Prostate gland (tissue), 2 donors: ENCODE results near the gene MYCT1. TPM values are rescaled to one million over a fixed set of nuclear protein-coding genes. Genes with fewer than 3 reads are reported as not detected.

Experiments
- DNase-seq: peaks from one replicate; pipeline ENCODE4 v3.0.0-alpha.2; 2019; ENCODE audit warnings: low spot score
- H3K27ac ChIP-seq, 2 donors: fragments of 200-600 bp; sonication (generic); 2 replicates each; pipeline ENCODE4 v1.5.1; 2017 to 2019
- H3K27me3 ChIP-seq: fragments of 200-600 bp; sonication (generic); replicated peaks from 2 replicates; pipeline ENCODE4 v1.5.1; 2019; ENCODE audit not compliant: insufficient read depth
- H3K36me3 ChIP-seq, 2 donors: fragments of 200-600 bp; sonication (generic); 1 replicate in 1 of 2; 2 replicates in 1 of 2; pipeline versions ENCODE4 v1.5.1 to v1.8.1; 2017 to 2019
- H3K4me1 ChIP-seq: fragments of 200-600 bp; sonication (generic); replicated peaks from 2 replicates; pipeline ENCODE4 v1.5.1; 2019
- H3K4me3 ChIP-seq, 2 donors: fragments of 200-600 bp; sonication (generic); 2 replicates each; pipeline ENCODE4 v1.5.1; 2017 to 2019
- H3K9me3 ChIP-seq: fragments of 200-600 bp; sonication (generic); 2 replicates; pipeline ENCODE4 v1.5.1; 2017
- POLR2A ChIP-seq: fragments of 450-650 bp; IDR thresholded peaks from one replicate; pipeline ENCODE4 v1.6.1; 2016; ENCODE audit warnings: antibody characterized with exemption, mild to moderate bottlenecking
- POLR2AphosphoS5 ChIP-seq: sonication (generic); formaldehyde crosslinking; IDR thresholded peaks from one replicate; pipeline ENCODE4 v1.6.1; 2017; ENCODE audit warnings: antibody characterized with exemption
- WGBS: methylation state at CpG from one replicate; pipeline ENCODE4 v1.1.5; 2018; 5-methylcytosine and 5-hydroxymethylcytosine counted together
- intact Hi-C: fragments of 100-400 bp; cut with DNase I; formaldehyde crosslinking; loops from one replicate; pipeline ENCODE4 v1.14.2; 2022
- total RNA-seq, 2 donors: library from RNA; depleted of rRNA; stranded (reverse); fragments of >200 nt; gene quantifications; one replicate each; pipeline ENCODE4 v1.1.0, GENCODE V29; 2016
- TF ChIP-seq, protein P1 (sequence below), 4 experiments: fragments of 200-600 bp in 2 of 4; fragments of 450-650 bp in 2 of 4; sonication (generic) in 2 of 4; IDR thresholded peaks; 1 replicate in 3 of 4; 2 replicates in 1 of 4; pipeline ENCODE4 v1.5.1; 2016 to 2019; ENCODE audit warnings: antibody characterized with exemption in 4 of 4, mild to moderate bottlenecking in 2 of 4, moderate library complexity in 2 of 4

Gene MYCT1
- total RNA-seq, 2 donors from 2014 or later, result 5.0 to 7.3 TPM

DNA sequence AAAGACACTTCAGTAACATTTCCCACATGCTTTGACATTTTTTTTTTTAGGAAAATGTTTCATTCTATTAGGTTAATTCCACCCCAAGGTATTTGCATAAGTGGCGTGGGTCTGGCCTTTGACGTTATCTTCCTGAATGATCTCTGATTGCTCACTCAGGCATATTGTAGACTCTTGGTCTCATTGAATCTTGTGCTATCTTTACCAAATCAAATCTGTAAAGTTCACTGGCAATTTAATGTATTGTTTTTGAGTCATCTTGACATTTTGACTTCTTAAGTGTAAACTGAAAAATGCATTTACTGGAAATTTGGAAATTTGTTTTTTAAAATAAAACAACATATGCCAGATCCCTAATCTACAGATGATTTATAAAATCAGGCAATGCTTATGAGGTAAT lies 36.9 kb downstream of the MYCT1 start:
- intact Hi-C loops, result no loop called here
- Histone ChIP-seq H3K4me1 (no peaks in the 10 kb centered on the region), H3K27me3 (no peaks in the 10 kb centered on the region), H3K27ac (no peak overlapping the region), H3K9me3 (no peaks in the 10 kb centered on the region), H3K36me3 (no peaks in the 10 kb centered on the region), H3K4me3 (no peak overlapping the region)
- no peak for DNase-seq
- 63% methylated on average over 2 of the region's 2 CpGs for WGBS
- TF ChIP-seq, protein P1, sequence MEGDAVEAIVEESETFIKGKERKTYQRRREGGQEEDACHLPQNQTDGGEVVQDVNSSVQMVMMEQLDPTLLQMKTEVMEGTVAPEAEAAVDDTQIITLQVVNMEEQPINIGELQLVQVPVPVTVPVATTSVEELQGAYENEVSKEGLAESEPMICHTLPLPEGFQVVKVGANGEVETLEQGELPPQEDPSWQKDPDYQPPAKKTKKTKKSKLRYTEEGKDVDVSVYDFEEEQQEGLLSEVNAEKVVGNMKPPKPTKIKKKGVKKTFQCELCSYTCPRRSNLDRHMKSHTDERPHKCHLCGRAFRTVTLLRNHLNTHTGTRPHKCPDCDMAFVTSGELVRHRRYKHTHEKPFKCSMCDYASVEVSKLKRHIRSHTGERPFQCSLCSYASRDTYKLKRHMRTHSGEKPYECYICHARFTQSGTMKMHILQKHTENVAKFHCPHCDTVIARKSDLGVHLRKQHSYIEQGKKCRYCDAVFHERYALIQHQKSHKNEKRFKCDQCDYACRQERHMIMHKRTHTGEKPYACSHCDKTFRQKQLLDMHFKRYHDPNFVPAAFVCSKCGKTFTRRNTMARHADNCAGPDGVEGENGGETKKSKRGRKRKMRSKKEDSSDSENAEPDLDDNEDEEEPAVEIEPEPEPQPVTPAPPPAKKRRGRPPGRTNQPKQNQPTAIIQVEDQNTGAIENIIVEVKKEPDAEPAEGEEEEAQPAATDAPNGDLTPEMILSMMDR (IDR thresholded peaks at IDR 0.05), result no peak
- TF ChIP-seq POLR2AphosphoS5, result no peak
- TF ChIP-seq POLR2A, result no peak

DNA sequence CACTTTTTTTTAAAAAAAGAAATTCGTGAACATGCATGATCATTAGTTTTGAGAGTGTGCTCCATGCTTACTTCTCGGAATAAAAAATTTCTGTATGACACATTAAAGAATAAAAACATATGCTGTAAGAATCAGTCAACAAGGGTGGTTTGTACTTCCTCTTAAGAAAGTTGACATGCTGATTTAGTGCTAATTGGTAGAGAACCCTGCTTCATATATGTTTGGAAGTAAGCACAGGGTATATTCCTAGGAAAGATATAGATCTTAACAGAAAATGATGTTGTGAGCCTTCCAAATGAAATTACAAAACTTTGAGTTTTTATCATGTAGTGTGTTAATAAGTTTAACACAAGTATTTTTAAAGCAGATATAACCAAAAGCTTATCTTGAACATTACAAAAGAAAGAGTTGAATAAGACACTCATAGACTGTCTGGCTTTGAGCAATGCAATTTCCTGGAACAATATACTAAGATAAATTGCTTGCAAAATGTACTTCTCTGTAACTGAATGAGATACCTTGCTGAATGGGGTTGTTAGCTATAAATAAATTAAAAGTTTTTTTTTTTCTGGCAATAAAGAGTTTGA lies 39.1 kb downstream of the MYCT1 start:
- Histone ChIP-seq H3K4me3 (no peak overlapping the region), H3K27ac (no peak overlapping the region), H3K4me1 (no peaks in the 10 kb centered on the region), H3K9me3 (no peaks in the 10 kb centered on the region), H3K36me3 (no peaks in the 10 kb centered on the region), H3K27me3 (no peaks in the 10 kb centered on the region)
- intact Hi-C loops, result no loop called here
- TF ChIP-seq, protein P1 (IDR thresholded peaks at IDR 0.05), result no peak
- TF ChIP-seq POLR2A (no peak), POLR2AphosphoS5 (no peak)
- WGBS, result 72% methylated on average over 2 of the region's 2 CpGs
- no peak for DNase-seq

GRCh38 chr6:152745509-152746171 lies 47.9 kb downstream of the MYCT1 start:
- no peak for DNase-seq
- no peaks in the 10 kb centered on the region for H3K9me3 ChIP-seq
- 82% methylated on average over 4 of the region's 4 CpGs for WGBS
- TF ChIP-seq POLR2AphosphoS5 (no peak), POLR2A (no peak)
- TF ChIP-seq, protein P1 (IDR thresholded peaks at IDR 0.05), result no peak
- H3K27me3 ChIP-seq, result no peaks in the 10 kb centered on the region
- no peaks in the 10 kb centered on the region for H3K36me3 ChIP-seq
- H3K4me3 ChIP-seq, result no peak overlapping the region
- intact Hi-C loops, result no loop called here
- H3K4me1 ChIP-seq, result no peaks in the 10 kb centered on the region
- H3K27ac ChIP-seq, result no peak overlapping the region

- 62% methylated on average over 2 of the region's 2 CpGs for WGBS
- TF ChIP-seq, protein P1 (IDR thresholded peaks at IDR 0.05), result no peak
- TF ChIP-seq POLR2A (no peak), POLR2AphosphoS5 (no peak)
- Histone ChIP-seq H3K4me1 (no peaks in the 10 kb centered on the region), H3K27me3 (no peaks in the 10 kb centered on the region), H3K27ac (no peak overlapping the region), H3K36me3 (no peaks in the 10 kb centered on the region), H3K4me3 (no peak overlapping the region), H3K9me3 (no peaks in the 10 kb centered on the region)
- intact Hi-C loops, result no loop called here
- DNase-seq, result no peak
Measured at GRCh38 chr6:152746172-152746553, 48.5 kb downstream of the MYCT1 start.

DNA sequence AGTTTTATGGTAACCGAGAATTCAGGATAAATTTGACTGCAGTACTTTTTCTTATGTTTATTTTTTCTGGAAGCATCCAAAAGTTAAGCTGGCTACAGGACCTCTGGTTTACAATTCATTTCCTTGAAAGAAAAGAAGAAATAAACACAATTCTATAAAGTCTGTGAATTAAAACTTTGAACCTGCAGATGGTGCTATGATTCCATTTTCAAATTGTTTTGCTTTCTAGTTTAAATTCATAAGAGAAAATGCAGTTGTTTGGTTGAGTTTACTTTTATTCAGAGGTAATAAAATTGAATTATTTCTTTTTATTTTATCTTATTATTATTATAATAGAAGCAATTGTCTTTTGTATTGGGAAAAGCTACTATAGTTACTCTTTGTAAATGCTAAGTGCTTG lies 51.1 kb downstream of the MYCT1 start:
- DNase-seq, result no peak
- H3K36me3 ChIP-seq, result no peaks in the 10 kb centered on the region
- H3K9me3 ChIP-seq, result no peaks in the 10 kb centered on the region
- H3K27me3 ChIP-seq, result no peaks in the 10 kb centered on the region
- intact Hi-C loops, result no loop called here
- 30% methylated on average over 1 of the region's 1 CpG for WGBS
- H3K4me3 ChIP-seq, result no peak overlapping the region
- TF ChIP-seq, protein P1 (IDR thresholded peaks at IDR 0.05), result no peak
- no peak for TF ChIP-seq POLR2A
- TF ChIP-seq POLR2AphosphoS5, result no peak
- H3K4me1 ChIP-seq, result no peaks in the 10 kb centered on the region
- no peak overlapping the region for H3K27ac ChIP-seq
